GM23338 (cell line): ENCODE results near the gene S100A16. TPM values are rescaled to one million over a fixed set of nuclear protein-coding genes. Genes with fewer than 3 reads are reported as not detected.

Experiments
- ATAC-seq: fragments of 200-7000 bp; cut with Tn5 transposase; 3 replicates; pipeline ENCODE4 v1.9.1; 2020
- DNase-seq: peaks from one replicate; pipeline ENCODE4 v3.0.0-alpha.2; 2015; ENCODE audit warnings: low spot score
- H2AFZ ChIP-seq: fragments of 200-600 bp; sonication (generic); 2 replicates; pipeline ENCODE4 v1.8.0; 2016; ENCODE audit warnings: antibody characterized with exemption, mild to moderate bottlenecking, moderate library complexity
- H3F3A ChIP-seq: fragments of 200-600 bp; sonication (generic); replicated peaks from 2 replicates; pipeline ENCODE4 v1.8.0; 2017; ENCODE audit warnings: antibody characterized with exemption, mixed run types, low read depth
- H3K27ac ChIP-seq: fragments of 200-600 bp; sonication (generic); 2 replicates; pipeline ENCODE4 v1.6.1; 2016; ENCODE audit warnings: low read depth
- H3K27me3 ChIP-seq: fragments of 200-600 bp; sonication (generic); 2 replicates; pipeline ENCODE4 v1.8.0; 2016; ENCODE audit warnings: mild to moderate bottlenecking, mixed run types, moderate library complexity; ENCODE audit not compliant: insufficient read depth
- H3K36me3 ChIP-seq: fragments of 200-600 bp; sonication (generic); 2 replicates; pipeline ENCODE4 v1.8.0; 2016; ENCODE audit warnings: mild to moderate bottlenecking; ENCODE audit not compliant: insufficient read depth
- H3K4me1 ChIP-seq: fragments of 200-600 bp; sonication (generic); 2 replicates; pipeline ENCODE4 v1.8.0; 2016; ENCODE audit warnings: mild to moderate bottlenecking, moderate library complexity; ENCODE audit not compliant: insufficient read depth
- H3K4me2 ChIP-seq: fragments of 200-600 bp; sonication (generic); 2 replicates; pipeline ENCODE4 v1.7.1; 2017; ENCODE audit warnings: mixed run types
- H3K4me3 ChIP-seq: fragments of 200-600 bp; sonication (generic); 2 replicates; pipeline ENCODE4 v1.6.1; 2016; ENCODE audit warnings: mixed run types
- H3K79me2 ChIP-seq: fragments of 200-600 bp; sonication (generic); replicated peaks from 2 replicates; pipeline ENCODE4 v1.8.0; 2017; ENCODE audit warnings: mild to moderate bottlenecking; ENCODE audit not compliant: insufficient read depth
- H3K9me2 ChIP-seq: fragments of 200-600 bp; sonication (generic); 2 replicates; pipeline ENCODE4 v1.8.0; 2017; ENCODE audit not compliant: insufficient read depth
- H4K20me1 ChIP-seq: fragments of 200-600 bp; sonication (generic); replicated peaks from 2 replicates; pipeline ENCODE4 v1.8.0; 2017; ENCODE audit warnings: mild to moderate bottlenecking; ENCODE audit not compliant: insufficient read depth
- H3K27ac Mint-ChIP-seq: 2 replicates; pipeline ENCODE4 v1.8.0; 2020; ENCODE audit warnings: inconsistent platforms, mild to moderate bottlenecking, moderate library complexity, mixed read lengths
- H3K27me3 Mint-ChIP-seq: 3 replicates; pipeline ENCODE4 v1.8.0; 2022; ENCODE audit warnings: low read depth, mild to moderate bottlenecking, moderate library complexity, mixed read lengths, inconsistent platforms; ENCODE audit not compliant: insufficient read depth, poor library complexity
- H3K36me3 Mint-ChIP-seq: 3 replicates; pipeline ENCODE4 v1.8.0; 2021; ENCODE audit warnings: low read depth, mild to moderate bottlenecking, inconsistent platforms, moderate library complexity, mixed read lengths
- H3K4me1 Mint-ChIP-seq: 3 replicates; pipeline ENCODE4 v1.8.0; 2020; ENCODE audit warnings: mild to moderate bottlenecking, inconsistent platforms, mixed read lengths
- H3K4me3 Mint-ChIP-seq: 3 replicates; pipeline ENCODE4 v1.8.0; 2021; ENCODE audit warnings: moderate library complexity, mild to moderate bottlenecking, inconsistent platforms, mixed read lengths
- H3K9me3 Mint-ChIP-seq: 3 replicates; pipeline ENCODE4 v1.8.0; 2020; ENCODE audit warnings: moderate library complexity, mild to moderate bottlenecking, inconsistent platforms, mixed read lengths
- EZH2 ChIP-seq: fragments of 200-600 bp; sonication (generic); IDR thresholded peaks from one replicate; pipeline ENCODE4 v1.8.0; 2017; ENCODE audit warnings: antibody characterized with exemption, mild to moderate bottlenecking, low read depth; ENCODE audit not compliant: unreplicated experiment
- EZH2phosphoT487 ChIP-seq: fragments of 200-600 bp; sonication (generic); IDR thresholded peaks from one replicate; pipeline ENCODE4 v1.8.1; 2018; ENCODE audit warnings: antibody characterized with exemption; ENCODE audit not compliant: unreplicated experiment
- JUNB ChIP-seq: IDR thresholded peaks from one replicate; pipeline ENCODE4 v1.6.1; 2016; ENCODE audit warnings: antibody characterized with exemption; ENCODE audit not compliant: unreplicated experiment
- NANOG ChIP-seq: IDR thresholded peaks from 2 replicates; pipeline ENCODE4 v1.6.1; 2016; ENCODE audit warnings: antibody characterized with exemption, borderline replicate concordance
- POLR2AphosphoS5 ChIP-seq: IDR thresholded peaks from 2 replicates; pipeline ENCODE4 v1.6.1; 2016; ENCODE audit warnings: antibody characterized with exemption, low read depth
- REST ChIP-seq: IDR thresholded peaks from one replicate; pipeline ENCODE4 v1.6.1; 2018; ENCODE audit warnings: antibody characterized with exemption; ENCODE audit not compliant: unreplicated experiment
- STAT1 ChIP-seq: IDR thresholded peaks from one replicate; pipeline ENCODE4 v1.6.1; 2016; ENCODE audit warnings: antibody characterized with exemption; ENCODE audit not compliant: unreplicated experiment
- ZNF114 ChIP-seq: fragments of 250-450 bp; sonication (Bioruptor Pico); IDR thresholded peaks from 2 replicates; pipeline ENCODE4 v1.5.0; 2020; ENCODE audit warnings: mild to moderate bottlenecking, moderate library complexity
- ZNF331 ChIP-seq: fragments of 250-450 bp; sonication (Bioruptor Pico); IDR thresholded peaks from 2 replicates; pipeline ENCODE4 v1.5.0; 2020; ENCODE audit warnings: low read depth, mild to moderate bottlenecking, moderate library complexity
- ZNF462 ChIP-seq: fragments of 250-450 bp; sonication (Bioruptor Pico); IDR thresholded peaks from 2 replicates; pipeline ENCODE4 v1.5.0; 2020; ENCODE audit warnings: mild to moderate bottlenecking, moderate library complexity
- polyA plus RNA-seq: library from polyadenylated mRNA; unstranded; fragments of >200 nt; fragmentation: Nextera tagmentation; extraction: Ambion mirVana; gene quantifications from 2 replicates; pipeline ENCODE4 v1.2.1, GENCODE V29; 2016
- total RNA-seq: library from RNA; depleted of rRNA; stranded (reverse); fragments of >200 nt; shearing (Covaris generic); gene quantifications from 2 replicates; pipeline ENCODE4 v1.2.3, GENCODE V29; 2014

S100A16 gene
- total and polyA plus RNA-seq, 2 experiments from 2014 or later: 13.0 to 20.4 TPM

DNA sequence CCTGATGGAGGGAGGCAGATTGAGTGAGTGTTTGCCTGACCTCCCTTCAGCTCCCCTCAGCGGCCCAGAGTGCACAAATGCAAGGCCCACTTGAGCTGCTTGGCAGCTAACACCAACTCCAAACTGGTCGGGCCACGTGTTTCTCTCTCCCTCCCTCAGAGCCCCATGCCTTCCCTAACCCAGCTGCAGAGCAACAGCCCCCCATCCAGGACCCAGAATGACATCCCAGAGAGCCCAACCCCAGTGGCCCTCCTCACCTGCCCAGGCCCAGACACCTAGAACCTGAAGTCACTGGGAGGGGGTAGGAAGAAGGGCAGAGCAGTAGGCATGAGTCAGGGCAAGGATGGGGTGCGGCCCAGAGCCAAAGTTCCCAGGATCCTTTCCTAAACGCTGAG is 4.0 kb upstream of the S100A16 start:
- Histone ChIP-seq H3K79me2 (no peaks in the 10 kb centered on the region), H3K27ac (no peak overlapping the region), H3K4me1 (peaks cover 10% of the 10 kb centered on the region; the same call in 1 of the 2 replicates), H3K27me3 (no peaks in the 10 kb centered on the region), H3F3A (no peaks in the 10 kb centered on the region), H4K20me1 (no peaks in the 10 kb centered on the region), H3K4me3 (no peak overlapping the region), H3K9me2 (no peaks in the 10 kb centered on the region), H3K36me3 (no peaks in the 10 kb centered on the region), H3K4me2 (no peak overlapping the region), H2AFZ (peak overlapping the region; percentile 74; the same call in 1 of the 2 replicates)
- ATAC-seq (no peak), DNase-seq (no peak)
- no peaks in the 10 kb centered on the region for H3K9me3 Mint-ChIP-seq
- peaks cover 11% of the 10 kb centered on the region for H3K36me3 Mint-ChIP-seq
- H3K27ac Mint-ChIP-seq: no peak overlapping the region
- no peak overlapping the region for H3K4me3 Mint-ChIP-seq
- TF ChIP-seq JUNB (no peak), REST (no peak), NANOG (no peak), ZNF462 (CRISPR knock-in tag) (no peak), POLR2AphosphoS5 (no peak), ZNF114 (CRISPR knock-in tag) (no peak), EZH2phosphoT487 (no peak), STAT1 (no peak), EZH2 (no peak), ZNF331 (CRISPR knock-in tag) (no peak)
- peaks cover 30% of the 10 kb centered on the region for H3K4me1 Mint-ChIP-seq
- H3K27me3 Mint-ChIP-seq: peaks cover 14% of the 10 kb centered on the region
